Globus pallidus (tissue), 1 donor: Measurements from ENCODE around the gene PPIL6.

Experiments used
- DNase-seq: peaks from one replicate; pipeline ENCODE4 v3.0.0-alpha.2; 2015; ENCODE audit warnings: low spot score

PPIL6 gene

GRCh38 chr6:109449064-109449794 is 8.8 kb upstream of the PPIL6 start:
- no peak for DNase-seq

GRCh38 chr6:109448615-109449014 is 8.2 kb upstream of the PPIL6 start:
- no peak for DNase-seq

GRCh38 chr6:109447878-109448555 is 7.6 kb upstream of the PPIL6 start:
- DNase-seq: no peak

GRCh38 chr6:109447087-109447486 is 6.7 kb upstream of the PPIL6 start:
- no peak for DNase-seq

GRCh38 chr6:109446541-109446940 is 6.1 kb upstream of the PPIL6 start:
- no peak for DNase-seq

GRCh38 chr6:109446072-109446471 is 5.6 kb upstream of the PPIL6 start:
- DNase-seq: no peak

- DNase-seq: no peak
Measured at GRCh38 chr6:109445382-109445781, 5.0 kb upstream of the PPIL6 start.

GRCh38 chr6:109443425-109443950 is 3.1 kb upstream of the PPIL6 start:
- no peak for DNase-seq

- DNase-seq: no peak
Measured at GRCh38 chr6:109442393-109442924, 2.0 kb upstream of the PPIL6 start.

GRCh38 chr6:109441069-109441816 is 815 bp upstream of the PPIL6 start:
- no peak for DNase-seq

- no peak for DNase-seq
Measured at GRCh38 chr6:109436041-109436440, 4.4 kb downstream of the PPIL6 start.

- DNase-seq: no peak
Measured at GRCh38 chr6:109434456-109434855, 6.0 kb downstream of the PPIL6 start.

- DNase-seq: no peak
Measured at GRCh38 chr6:109429496-109429895, 10.9 kb downstream of the PPIL6 start.

GRCh38 chr6:109428889-109429477 is 11.4 kb downstream of the PPIL6 start:
- no peak for DNase-seq

GRCh38 chr6:109424946-109425345 is 15.5 kb downstream of the PPIL6 start:
- no peak for DNase-seq

- DNase-seq: no peak
Measured at GRCh38 chr6:109421184-109421583, 19.2 kb downstream of the PPIL6 start.

GRCh38 chr6:109420751-109421150 is 19.7 kb downstream of the PPIL6 start:
- DNase-seq: no peak

- DNase-seq: no peak
Measured at GRCh38 chr6:109417646-109418045, 22.8 kb downstream of the PPIL6 start.

- DNase-seq: no peak
Measured at GRCh38 chr6:109411034-109411433, 29.4 kb downstream of the PPIL6 start.

- DNase-seq: no peak
Measured at GRCh38 chr6:109406196-109406595, 34.2 kb downstream of the PPIL6 start.

- no peak for DNase-seq
Measured at GRCh38 chr6:109397020-109397419, 43.4 kb downstream of the PPIL6 start.
